Measurements from ENCODE around the gene PCDH7. TPM values are rescaled to one million over a fixed set of nuclear protein-coding genes. Genes with fewer than 3 reads are reported as not detected.

The PCDH7 gene
- total RNA-seq, 1 experiment from 2014 or later, result 16.8 TPM

GRCh38 chr4:30746735-30747134, 26.6 kb downstream of the PCDH7 start:
- Histone ChIP-seq H4K91ac (ENCODE audit: insufficient read length, low read depth, low read length) (no peak overlapping the region), H4K20me1 (ENCODE audit: control insufficient read depth, insufficient read depth, insufficient read length) (no peaks in the 10 kb centered on the region), H4K8ac (replicated peaks; ENCODE audit: insufficient read length, low read depth, low read length) (no peak overlapping the region), H3K4me2 (ENCODE audit: insufficient read depth, insufficient read length, low read length) (no peak overlapping the region), H3T11ph (ENCODE audit: low read length) (no peak overlapping the region), H3K4me1 (ENCODE audit: insufficient read depth, low read length) (no peaks in the 10 kb centered on the region), H3K23me2 (ENCODE audit: insufficient read length, low read depth, low read length, poor library complexity, severe bottlenecking) (no peaks in the 10 kb centered on the region), H3K56ac (ENCODE audit: insufficient read length, low read depth, low read length) (no peak overlapping the region), H2BK15ac (ENCODE audit: low read depth, low read length) (no peak overlapping the region), H3K9me3 (ENCODE audit: control insufficient read depth, low read depth, low read length) (no peaks in the 10 kb centered on the region), H3K27me3 (ENCODE audit: insufficient read depth, low read length) (no peaks in the 10 kb centered on the region), H3K79me1 (ENCODE audit: insufficient read depth, low read depth, low read length, poor library complexity, severe bottlenecking) (no peaks in the 10 kb centered on the region), H3K79me2 (ENCODE audit: insufficient read depth, low read length) (no peaks in the 10 kb centered on the region), H3K23ac (ENCODE audit: insufficient read length, low read depth, low read length) (no peak overlapping the region), H3K9ac (ENCODE audit: extremely low read depth, insufficient read length, low read length) (no peak overlapping the region), H3K18ac (ENCODE audit: insufficient read length, low read depth, low read length) (no peak overlapping the region), H4K5ac (ENCODE audit: insufficient read length, low read depth, low read length) (no peak overlapping the region), H2AK5ac (ENCODE audit: insufficient read length, low read length) (no peak overlapping the region), H2BK120ac (ENCODE audit: low read depth, low read length, poor library complexity, severe bottlenecking) (no peak overlapping the region), H3K4ac (ENCODE audit: low read depth, low read length) (no peak overlapping the region), H2BK20ac (ENCODE audit: low read depth, low read length, poor library complexity, severe bottlenecking) (no peak overlapping the region), H2BK12ac (ENCODE audit: insufficient read length, low read depth, low read length) (no peak overlapping the region), H3K27ac (ENCODE audit: insufficient read length, low read depth, low read length) (no peak overlapping the region), H3K14ac (ENCODE audit: insufficient read depth, low read length) (no peak overlapping the region), H2BK5ac (ENCODE audit: insufficient read length, low read length) (no peak overlapping the region), H2AFZ (ENCODE audit: low read length) (no peak overlapping the region)
- no CpG with 5 or more reads among the region's 1 CpG for WGBS (ENCODE audit: extremely low coverage, insufficient read length, low lambda C conversion rate)
- H3K9me3 Mint-ChIP-seq, result no peaks in the 10 kb centered on the region
- TF ChIP-seq, protein P1, sequence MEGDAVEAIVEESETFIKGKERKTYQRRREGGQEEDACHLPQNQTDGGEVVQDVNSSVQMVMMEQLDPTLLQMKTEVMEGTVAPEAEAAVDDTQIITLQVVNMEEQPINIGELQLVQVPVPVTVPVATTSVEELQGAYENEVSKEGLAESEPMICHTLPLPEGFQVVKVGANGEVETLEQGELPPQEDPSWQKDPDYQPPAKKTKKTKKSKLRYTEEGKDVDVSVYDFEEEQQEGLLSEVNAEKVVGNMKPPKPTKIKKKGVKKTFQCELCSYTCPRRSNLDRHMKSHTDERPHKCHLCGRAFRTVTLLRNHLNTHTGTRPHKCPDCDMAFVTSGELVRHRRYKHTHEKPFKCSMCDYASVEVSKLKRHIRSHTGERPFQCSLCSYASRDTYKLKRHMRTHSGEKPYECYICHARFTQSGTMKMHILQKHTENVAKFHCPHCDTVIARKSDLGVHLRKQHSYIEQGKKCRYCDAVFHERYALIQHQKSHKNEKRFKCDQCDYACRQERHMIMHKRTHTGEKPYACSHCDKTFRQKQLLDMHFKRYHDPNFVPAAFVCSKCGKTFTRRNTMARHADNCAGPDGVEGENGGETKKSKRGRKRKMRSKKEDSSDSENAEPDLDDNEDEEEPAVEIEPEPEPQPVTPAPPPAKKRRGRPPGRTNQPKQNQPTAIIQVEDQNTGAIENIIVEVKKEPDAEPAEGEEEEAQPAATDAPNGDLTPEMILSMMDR (conservative IDR thresholded peaks at IDR 0.05), result no peak
- 0 out of 4 replicates have a peak, but pooled peaks cover 0 to 6% of the 10 kb centered on the region in 2 experiments for H3K4me1 Mint-ChIP-seq
- H3K27ac Mint-ChIP-seq, result no peak overlapping the region
- no peaks in the 10 kb centered on the region for H3K27me3 Mint-ChIP-seq (ENCODE audit: low read depth)
- no peak overlapping the region for H3K4me3 Mint-ChIP-seq
- H3K36me3 Mint-ChIP-seq (ENCODE audit: insufficient read depth in 1 of 3, low read depth in 3 of 3), result no peaks in the 10 kb centered on the region
- DNase-seq, result no peak

Measured in H9 (cell line).